NT2/D1 (cell line): ENCODE results near the gene LRCOL1.

Experiments
- SUZ12 ChIP-seq: IDR thresholded peaks from 2 replicates; pipeline ENCODE4 v1.6.1; 2011; ENCODE audit not compliant: insufficient read length, insufficient read depth; ENCODE audit errors: extremely low read depth
- YY1 ChIP-seq: IDR thresholded peaks from 2 replicates; pipeline ENCODE4 v1.6.1; 2011; ENCODE audit not compliant: insufficient read length, insufficient read depth
- ZNF274 ChIP-seq: IDR thresholded peaks from 2 replicates; pipeline ENCODE4 v1.6.1; 2011; ENCODE audit warnings: mild to moderate bottlenecking, low read depth, low read length

GRCh38 chr12:132595183-132595582 lies 15.2 kb downstream of the LRCOL1 start:
- TF ChIP-seq YY1 (no peak), ZNF274 (no peak), SUZ12 (no peak)
